HL-60 (cell line): ENCODE data around the gene PSMF1.

Source experiments
- DNase-seq, 2 experiments: peaks; one replicate each; pipeline ENCODE4 v3.0.0-alpha.2; 2010 to 2020; ENCODE audit warnings: low read depth in 1 of 2, low spot score in 1 of 2
- H3K27ac ChIP-seq: fragments of 250-450 bp; sonication (Bioruptor Pico); replicated peaks from 2 replicates; pipeline ENCODE4 v1.5.1; 2020; ENCODE audit warnings: mild to moderate bottlenecking, moderate library complexity
- H3K27me3 ChIP-seq: fragments of 250-450 bp; sonication (Bioruptor Pico); 2 replicates; pipeline ENCODE4 v1.5.1; 2021; ENCODE audit warnings: mild to moderate bottlenecking, moderate library complexity; ENCODE audit not compliant: insufficient read depth, poor library complexity, severe bottlenecking
- H3K4me3 ChIP-seq: replicated peaks from 2 replicates; pipeline ENCODE4 v1.5.1; 2011; ENCODE audit warnings: mild to moderate bottlenecking, control low read depth, low read length; ENCODE audit not compliant: insufficient read depth
- CTCF ChIP-seq: IDR thresholded peaks from one replicate; pipeline ENCODE4 v1.5.1; 2011; ENCODE audit warnings: low read length, control low read depth, inconsistent platforms; ENCODE audit not compliant: insufficient read depth
- GABPA ChIP-seq: IDR thresholded peaks from 2 replicates; pipeline ENCODE4 v1.6.1; 2012; ENCODE audit warnings: low read depth
- POLR2AphosphoS5 ChIP-seq: IDR thresholded peaks from 2 replicates; pipeline ENCODE4 v1.6.1; 2012; ENCODE audit warnings: low read depth
- REST ChIP-seq: IDR thresholded peaks from 2 replicates; pipeline ENCODE4 v1.6.1; 2012; ENCODE audit warnings: low read depth; ENCODE audit not compliant: insufficient replicate concordance
- SPI1 ChIP-seq: IDR thresholded peaks from 2 replicates; pipeline ENCODE4 v1.6.1; 2012; ENCODE audit warnings: low read depth, mild to moderate bottlenecking, borderline replicate concordance

Gene PSMF1

GRCh38 chr20:1165941-1166340, 47.5 kb downstream of the PSMF1 start:
- DNase-seq: peak in 1 of 2 experiments; percentile 18
- H3K27me3 ChIP-seq: no peaks in the 10 kb centered on the region
- no peak overlapping the region for H3K27ac ChIP-seq
- TF ChIP-seq POLR2AphosphoS5 (no peak), GABPA (no peak), CTCF (no peak), SPI1 (no peak), REST (no peak)
- H3K4me3 ChIP-seq: no peak overlapping the region

GRCh38 chr20:1166948-1167720, 48.7 kb downstream of the PSMF1 start:
- H3K27me3 ChIP-seq: no peaks in the 10 kb centered on the region
- TF ChIP-seq POLR2AphosphoS5 (no peak), SPI1 (no peak), GABPA (no peak), CTCF (no peak), REST (no peak)
- H3K4me3 ChIP-seq: no peak overlapping the region
- DNase-seq: no peak
- H3K27ac ChIP-seq: no peak overlapping the region

- no peak for DNase-seq
Observed at GRCh38 chr20:1169224-1169623, 50.8 kb downstream of the PSMF1 start.

More at GRCh38 chr20:1169224-1169623, 50.8 kb downstream of the PSMF1 start:
- Histone ChIP-seq H3K4me3 (no peak overlapping the region), H3K27me3 (no peaks in the 10 kb centered on the region), H3K27ac (no peak overlapping the region)
- TF ChIP-seq CTCF: no peak
- no peak for TF ChIP-seq REST
- no peak for TF ChIP-seq POLR2AphosphoS5
- TF ChIP-seq GABPA: no peak
- no peak for TF ChIP-seq SPI1
